HG03196 (cell line): Measurements from ENCODE around the gene TMEM119.
"Not testable (repeated sequence)": the region's sequence is repeated elsewhere in the genome, so short reads cannot be mapped to it uniquely, and the experiment has no call there.

Experiments
- ATAC-seq: cut with Tn5 transposase; IDR thresholded peaks from one replicate; pipeline ENCODE4 v1.9.1; 2021; ENCODE audit not compliant: unreplicated experiment

Gene TMEM119

GRCh38 chr12:108602976-108603704 is 5.3 kb upstream of the TMEM119 start:
- ATAC-seq: no peak

GRCh38 chr12:108602209-108602705 is 4.4 kb upstream of the TMEM119 start:
- no peak for ATAC-seq

- ATAC-seq: no peak
Observed at GRCh38 chr12:108600702-108601007, 2.8 kb upstream of the TMEM119 start.

- ATAC-seq: no peak
Observed at GRCh38 chr12:108599948-108600701, 2.2 kb upstream of the TMEM119 start.

GRCh38 chr12:108599541-108599940 is 1.7 kb upstream of the TMEM119 start:
- no peak for ATAC-seq

GRCh38 chr12:108598553-108599250 is 818 bp upstream of the TMEM119 start:
- no peak for ATAC-seq

- no peak for ATAC-seq
Observed at GRCh38 chr12:108596854-108597558, 878 bp downstream of the TMEM119 start.

- ATAC-seq: no peak
Observed at GRCh38 chr12:108595711-108596647, 1.9 kb downstream of the TMEM119 start.

GRCh38 chr12:108594960-108595710 is 2.7 kb downstream of the TMEM119 start:
- ATAC-seq: no peak

GRCh38 chr12:108594323-108594903 is 3.5 kb downstream of the TMEM119 start:
- ATAC-seq: no peak

- no peak for ATAC-seq
Observed at GRCh38 chr12:108592033-108592909, 5.6 kb downstream of the TMEM119 start.

GRCh38 chr12:108591267-108591980 is 6.5 kb downstream of the TMEM119 start:
- no peak for ATAC-seq

GRCh38 chr12:108590463-108590862 is 7.4 kb downstream of the TMEM119 start:
- ATAC-seq: not testable (repeated sequence)

- ATAC-seq: no peak
Observed at GRCh38 chr12:108589840-108590229, 8.0 kb downstream of the TMEM119 start.

GRCh38 chr12:108589028-108589839 is 8.7 kb downstream of the TMEM119 start:
- ATAC-seq: no peak

GRCh38 chr12:108587826-108588225 is 10.1 kb downstream of the TMEM119 start:
- ATAC-seq: no peak

GRCh38 chr12:108586306-108586705 is 11.6 kb downstream of the TMEM119 start:
- ATAC-seq: no peak
